Tibial nerve (tissue), 3 donors: ENCODE measurements around the gene ARMH3.

Source experiments
- POLR2A ChIP-seq, 2 donors: fragments of 450-650 bp; IDR thresholded peaks; one replicate each; pipeline ENCODE4 v1.6.1; 2017; ENCODE audit warnings: antibody characterized with exemption in 2 of 2, mild to moderate bottlenecking in 2 of 2, moderate library complexity in 2 of 2
- TF ChIP-seq, protein P1 (sequence below), 5 experiments: fragments of 200-600 bp in 3 of 5; fragments of 450-650 bp in 2 of 5; sonication (generic) in 3 of 5; IDR thresholded peaks; one replicate each; pipeline ENCODE4 v1.5.1; 2016 to 2019; ENCODE audit warnings: antibody characterized with exemption in 5 of 5, mild to moderate bottlenecking in 3 of 5, moderate library complexity in 2 of 5

- TF ChIP-seq, protein P1, sequence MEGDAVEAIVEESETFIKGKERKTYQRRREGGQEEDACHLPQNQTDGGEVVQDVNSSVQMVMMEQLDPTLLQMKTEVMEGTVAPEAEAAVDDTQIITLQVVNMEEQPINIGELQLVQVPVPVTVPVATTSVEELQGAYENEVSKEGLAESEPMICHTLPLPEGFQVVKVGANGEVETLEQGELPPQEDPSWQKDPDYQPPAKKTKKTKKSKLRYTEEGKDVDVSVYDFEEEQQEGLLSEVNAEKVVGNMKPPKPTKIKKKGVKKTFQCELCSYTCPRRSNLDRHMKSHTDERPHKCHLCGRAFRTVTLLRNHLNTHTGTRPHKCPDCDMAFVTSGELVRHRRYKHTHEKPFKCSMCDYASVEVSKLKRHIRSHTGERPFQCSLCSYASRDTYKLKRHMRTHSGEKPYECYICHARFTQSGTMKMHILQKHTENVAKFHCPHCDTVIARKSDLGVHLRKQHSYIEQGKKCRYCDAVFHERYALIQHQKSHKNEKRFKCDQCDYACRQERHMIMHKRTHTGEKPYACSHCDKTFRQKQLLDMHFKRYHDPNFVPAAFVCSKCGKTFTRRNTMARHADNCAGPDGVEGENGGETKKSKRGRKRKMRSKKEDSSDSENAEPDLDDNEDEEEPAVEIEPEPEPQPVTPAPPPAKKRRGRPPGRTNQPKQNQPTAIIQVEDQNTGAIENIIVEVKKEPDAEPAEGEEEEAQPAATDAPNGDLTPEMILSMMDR (IDR thresholded peaks at IDR 0.05): no peak
- no peak for TF ChIP-seq POLR2A (IDR thresholded peaks at IDR 0.05)
Measured at GRCh38 chr10:101848408-101848807, 207.6 kb downstream of the ARMH3 start.
